GM12873 (cell line): ENCODE data around the gene LDB2.

Source experiments
- TF ChIP-seq, protein P1 (sequence below): IDR thresholded peaks from 2 replicates; pipeline ENCODE4 v1.5.1; 2012; ENCODE audit warnings: low read depth, mild to moderate bottlenecking, moderate library complexity, low read length, control low read depth; ENCODE audit not compliant: insufficient read depth; ENCODE audit errors: missing control alignments

The LDB2 gene

DNA sequence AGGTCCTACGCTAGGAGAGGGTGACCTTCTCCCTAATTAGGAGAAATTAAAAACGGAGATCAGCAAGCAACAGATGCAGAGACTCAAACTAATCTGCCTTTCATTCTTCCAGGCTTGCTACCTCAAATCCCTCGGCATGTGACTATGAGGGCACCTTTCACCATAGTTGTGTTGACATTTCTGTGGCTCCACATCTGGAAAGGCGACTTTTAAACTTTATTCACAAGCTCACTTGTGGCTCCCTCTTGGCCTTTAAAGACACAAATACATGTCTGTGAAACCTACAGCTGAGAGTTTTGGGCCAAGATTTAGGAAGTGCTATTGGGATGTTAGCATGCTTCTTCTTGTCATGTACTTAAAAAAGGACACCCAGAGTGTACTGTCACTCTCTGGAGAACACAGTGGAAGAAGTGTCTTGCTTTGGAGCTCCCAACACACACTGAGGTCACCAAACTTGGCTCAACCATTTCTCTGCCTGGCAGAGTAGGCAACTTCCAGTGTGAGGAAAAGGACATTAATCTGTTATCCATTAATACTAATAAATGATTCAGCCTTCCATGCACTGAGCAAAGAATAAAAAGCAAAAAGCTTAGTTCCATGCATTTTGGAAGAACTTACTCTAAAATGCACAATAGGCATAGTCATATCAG, 60.1 kb downstream of the LDB2 start:
- TF ChIP-seq, protein P1, sequence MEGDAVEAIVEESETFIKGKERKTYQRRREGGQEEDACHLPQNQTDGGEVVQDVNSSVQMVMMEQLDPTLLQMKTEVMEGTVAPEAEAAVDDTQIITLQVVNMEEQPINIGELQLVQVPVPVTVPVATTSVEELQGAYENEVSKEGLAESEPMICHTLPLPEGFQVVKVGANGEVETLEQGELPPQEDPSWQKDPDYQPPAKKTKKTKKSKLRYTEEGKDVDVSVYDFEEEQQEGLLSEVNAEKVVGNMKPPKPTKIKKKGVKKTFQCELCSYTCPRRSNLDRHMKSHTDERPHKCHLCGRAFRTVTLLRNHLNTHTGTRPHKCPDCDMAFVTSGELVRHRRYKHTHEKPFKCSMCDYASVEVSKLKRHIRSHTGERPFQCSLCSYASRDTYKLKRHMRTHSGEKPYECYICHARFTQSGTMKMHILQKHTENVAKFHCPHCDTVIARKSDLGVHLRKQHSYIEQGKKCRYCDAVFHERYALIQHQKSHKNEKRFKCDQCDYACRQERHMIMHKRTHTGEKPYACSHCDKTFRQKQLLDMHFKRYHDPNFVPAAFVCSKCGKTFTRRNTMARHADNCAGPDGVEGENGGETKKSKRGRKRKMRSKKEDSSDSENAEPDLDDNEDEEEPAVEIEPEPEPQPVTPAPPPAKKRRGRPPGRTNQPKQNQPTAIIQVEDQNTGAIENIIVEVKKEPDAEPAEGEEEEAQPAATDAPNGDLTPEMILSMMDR = no peak

DNA sequence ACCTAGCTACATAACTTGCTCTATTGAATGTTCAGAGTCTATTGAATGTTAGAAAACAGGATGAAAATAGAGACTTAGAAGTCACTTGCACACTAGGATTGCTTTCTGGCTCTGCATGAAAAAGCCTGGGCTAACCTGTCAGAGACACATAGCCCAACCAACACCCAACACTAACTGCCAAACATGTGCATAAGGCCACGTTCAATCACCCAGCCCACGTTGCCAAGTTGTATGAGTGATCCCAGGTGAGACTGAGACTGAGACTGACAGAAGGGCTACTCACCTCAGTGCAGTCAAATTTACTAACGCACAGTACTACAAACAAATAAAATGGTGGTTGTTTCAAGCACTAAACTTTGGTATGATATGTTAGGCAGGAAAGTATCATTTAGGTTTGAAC, 61.0 kb downstream of the LDB2 start:
- TF ChIP-seq, protein P1 = no peak

DNA sequence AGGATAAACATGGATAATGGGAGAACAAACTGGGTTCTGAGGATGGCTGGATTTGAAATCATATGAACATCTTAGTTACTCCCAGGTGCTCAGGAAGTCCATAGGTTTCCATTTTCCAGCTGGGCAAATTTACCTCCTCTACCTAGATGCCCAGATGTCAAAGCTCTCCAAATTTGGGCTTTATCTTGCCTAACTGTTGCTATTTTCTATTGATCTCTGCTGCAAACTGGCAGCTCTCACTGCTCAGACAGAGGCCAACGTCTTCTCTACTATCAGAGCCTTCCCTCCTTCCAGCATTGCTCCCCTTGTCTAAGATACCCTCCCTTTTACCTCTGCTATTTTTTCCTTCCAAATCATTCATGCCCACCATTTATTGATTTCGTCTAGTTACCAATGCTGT, 62.1 kb downstream of the LDB2 start:
- TF ChIP-seq, protein P1 = no peak

DNA sequence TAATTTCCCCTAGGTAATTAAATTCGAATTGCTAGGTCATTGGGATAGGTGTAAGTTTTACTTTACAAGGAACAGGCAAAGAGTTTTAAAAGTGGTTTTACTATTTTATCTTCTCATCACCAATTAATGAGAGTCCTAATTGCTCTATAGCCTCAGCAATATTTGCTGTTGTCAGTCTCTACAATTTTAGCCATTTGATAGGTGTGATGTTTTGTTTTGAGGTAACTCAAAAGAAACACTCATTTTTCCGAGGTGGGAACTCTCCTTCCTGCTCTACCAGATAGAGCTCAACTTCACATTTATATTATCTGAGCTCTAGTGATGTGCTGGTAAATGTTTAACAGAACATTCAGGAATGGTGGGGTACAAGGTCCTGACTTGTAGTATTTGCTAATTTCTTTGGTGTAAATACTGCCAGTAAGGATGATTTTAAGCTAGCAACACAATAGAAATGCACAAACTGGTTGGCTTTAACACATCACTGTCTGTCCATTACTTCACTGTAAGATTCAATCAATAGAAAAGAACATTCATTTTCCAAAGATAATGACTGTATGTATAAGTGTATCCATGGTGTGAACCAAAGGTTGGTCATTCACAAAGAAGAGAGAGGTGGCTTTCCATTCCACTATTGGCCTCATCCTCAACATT, 62.7 kb downstream of the LDB2 start:
- TF ChIP-seq, protein P1 = no peak

DNA sequence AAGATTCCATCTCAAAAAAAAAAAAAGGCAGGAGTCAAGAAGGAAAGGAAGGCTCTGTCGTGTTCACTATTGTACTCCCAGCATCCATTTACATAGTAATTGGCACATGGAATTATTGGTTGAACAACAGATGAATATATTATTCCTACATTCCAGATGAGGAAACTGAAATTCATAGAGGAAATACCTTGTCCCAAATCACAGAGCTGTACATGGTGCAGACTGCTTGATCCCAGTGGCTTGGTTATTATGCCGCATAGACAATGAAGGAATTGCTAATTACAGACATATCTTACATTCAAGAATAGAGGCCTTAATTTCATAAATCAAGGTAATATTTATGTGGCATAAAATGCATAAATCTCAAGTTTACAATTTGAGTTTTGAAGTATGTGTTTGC, 63.6 kb downstream of the LDB2 start:
- TF ChIP-seq, protein P1 = no peak

DNA sequence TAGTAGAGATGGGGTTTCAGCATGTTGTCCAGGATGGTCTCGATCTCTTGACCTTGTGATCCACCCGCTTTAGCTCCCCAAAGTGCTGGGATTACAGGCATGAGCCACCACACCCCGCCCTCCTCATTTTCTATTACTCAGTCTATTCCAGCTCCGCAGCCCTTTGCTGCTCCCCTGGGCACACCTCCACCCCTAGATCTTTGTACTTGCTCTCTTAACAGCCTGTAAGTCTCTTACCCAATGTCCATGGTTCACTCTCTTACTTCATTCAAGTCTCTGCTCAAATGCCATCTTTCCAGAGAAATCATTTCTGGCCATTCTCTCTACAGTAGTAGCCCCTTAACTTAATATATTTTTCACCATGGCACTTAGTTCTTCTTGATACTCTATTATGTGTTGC, 64.7 kb downstream of the LDB2 start:
- TF ChIP-seq, protein P1 = no peak

DNA sequence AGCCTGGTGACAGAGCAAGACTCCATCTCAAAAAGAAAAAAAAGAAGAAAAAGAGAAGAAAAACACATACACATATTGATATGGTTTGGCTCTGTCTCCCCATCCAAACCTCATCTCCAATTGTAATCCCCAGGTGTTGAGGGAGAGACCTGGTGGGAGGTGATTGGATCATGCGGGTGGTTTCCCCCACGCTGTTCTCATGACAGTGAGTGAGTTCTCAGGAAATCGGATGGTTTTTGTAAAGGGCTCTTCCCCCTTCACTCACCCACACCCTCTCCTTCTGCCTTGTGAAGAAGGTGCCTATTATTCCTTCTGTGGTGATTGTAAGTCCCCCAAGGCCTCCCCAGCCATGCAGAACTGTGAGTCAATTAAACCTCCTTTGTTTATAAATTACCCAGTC, 68.4 kb downstream of the LDB2 start:
- TF ChIP-seq, protein P1 = no peak
